GM21717 (cell line): ENCODE data around the gene C19orf25.
A peak's percentile ranks its signal among the peaks of the same experiment; 100 is the strongest.
"Not testable (repeated sequence)": the region's sequence is repeated elsewhere in the genome, so short reads cannot be mapped to it uniquely, and the experiment has no call there.

Experiments used
- ATAC-seq: cut with Tn5 transposase; IDR thresholded peaks from one replicate; pipeline ENCODE4 v1.9.1; 2021; ENCODE audit warnings: mild to moderate bottlenecking, moderate library complexity; ENCODE audit not compliant: unreplicated experiment

Gene C19orf25

GRCh38 chr19:1450735-1451731, 28.0 kb downstream of the C19orf25 start:
- ATAC-seq = no peak

DNA sequence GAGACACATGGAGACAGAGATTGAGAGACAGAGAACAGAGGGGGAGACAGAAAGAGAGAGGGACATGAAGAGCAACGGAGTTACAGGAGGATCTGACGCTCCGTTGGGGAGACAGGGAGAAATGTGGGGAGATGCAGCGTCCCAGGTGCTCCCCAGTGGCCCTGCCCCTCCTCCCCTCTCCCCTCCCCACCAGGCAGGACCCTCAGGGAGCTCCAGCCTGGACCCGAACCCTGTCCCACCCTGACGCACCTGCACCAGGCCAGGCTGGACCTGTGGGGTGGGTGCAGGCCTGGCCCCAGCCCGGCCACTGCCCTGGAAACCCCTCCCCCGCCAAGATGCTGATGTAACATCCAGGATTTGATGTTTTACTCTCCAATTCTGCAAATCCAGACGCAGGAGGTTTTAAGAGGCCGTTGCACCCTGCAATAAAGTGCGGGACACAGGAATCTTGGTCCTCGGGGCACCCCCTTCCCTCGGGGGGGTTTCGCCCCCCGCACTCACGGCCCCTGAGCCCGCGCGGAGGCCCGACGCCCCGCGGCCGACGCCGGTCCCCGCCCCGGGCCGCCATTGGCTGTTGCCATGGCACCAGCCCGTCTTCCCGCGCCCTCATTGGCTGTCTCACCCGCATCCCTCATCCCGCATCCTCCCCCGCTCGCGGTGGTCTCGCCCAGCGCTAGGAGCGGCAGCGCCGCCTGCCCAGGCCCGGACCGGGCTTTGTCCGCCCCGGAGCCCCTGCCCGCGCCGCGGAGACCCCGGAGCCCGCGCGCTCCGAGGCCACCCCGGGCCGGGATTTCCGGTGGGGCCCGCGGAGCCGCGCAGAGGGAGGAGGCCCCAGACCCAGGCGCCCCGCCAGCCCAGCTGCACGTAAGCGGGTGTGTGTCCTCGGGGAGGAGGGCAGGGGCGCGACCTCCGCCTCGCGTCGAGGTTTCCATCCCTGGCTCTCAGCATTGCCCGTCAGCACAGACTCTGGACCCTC, 29.3 kb downstream of the C19orf25 start, which contains the start of gene APC2:
Gene APC2 (plus strand): TSS at position 655 of the 976 bp plus-strand sequence. CDS start 2,881 bp downstream, outside the sequence.
- no peak for ATAC-seq

DNA sequence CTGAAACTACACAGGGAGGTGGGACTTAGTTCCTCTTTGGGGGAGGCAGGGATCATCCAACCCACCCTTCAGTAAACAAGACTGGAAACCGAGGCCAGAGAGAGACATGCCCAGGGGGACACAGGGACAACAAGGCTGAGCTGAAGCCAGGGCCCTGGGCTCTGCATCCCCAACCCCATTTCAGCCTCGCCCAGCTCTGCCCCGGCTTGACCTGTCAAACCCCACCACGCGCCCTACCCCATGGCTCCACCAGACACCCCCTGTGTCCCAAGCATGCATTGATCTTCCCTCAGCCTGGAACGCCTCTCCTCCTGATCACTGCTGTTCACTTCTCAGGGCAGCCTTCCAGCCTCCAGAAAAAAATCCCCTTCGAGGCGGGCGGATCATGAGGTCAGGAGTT, 31.1 kb downstream of the C19orf25 start:
- ATAC-seq = no peak

DNA sequence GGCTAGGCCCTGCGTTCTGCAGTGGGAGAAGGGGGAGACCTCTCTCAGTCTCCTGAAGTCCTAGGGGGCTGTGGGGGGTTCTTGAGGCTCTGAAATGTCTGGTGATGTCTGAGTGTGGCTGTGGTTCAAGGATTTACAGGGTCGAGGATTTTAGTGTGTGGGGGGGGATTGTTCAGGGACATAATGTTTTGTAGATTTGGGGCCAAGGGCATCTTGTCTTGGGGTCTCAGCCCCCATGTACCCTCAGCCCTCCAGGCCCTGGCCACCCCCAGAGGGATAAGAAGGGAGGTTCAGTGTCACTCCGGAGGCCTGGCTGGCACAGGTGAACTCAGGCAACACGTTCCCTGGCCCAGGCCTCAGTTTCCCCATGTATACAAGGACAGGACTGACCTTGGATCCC, 31.5 kb downstream of the C19orf25 start:
- no peak for ATAC-seq

GRCh38 chr19:1446713-1447481, 32.1 kb downstream of the C19orf25 start:
- no peak for ATAC-seq

DNA sequence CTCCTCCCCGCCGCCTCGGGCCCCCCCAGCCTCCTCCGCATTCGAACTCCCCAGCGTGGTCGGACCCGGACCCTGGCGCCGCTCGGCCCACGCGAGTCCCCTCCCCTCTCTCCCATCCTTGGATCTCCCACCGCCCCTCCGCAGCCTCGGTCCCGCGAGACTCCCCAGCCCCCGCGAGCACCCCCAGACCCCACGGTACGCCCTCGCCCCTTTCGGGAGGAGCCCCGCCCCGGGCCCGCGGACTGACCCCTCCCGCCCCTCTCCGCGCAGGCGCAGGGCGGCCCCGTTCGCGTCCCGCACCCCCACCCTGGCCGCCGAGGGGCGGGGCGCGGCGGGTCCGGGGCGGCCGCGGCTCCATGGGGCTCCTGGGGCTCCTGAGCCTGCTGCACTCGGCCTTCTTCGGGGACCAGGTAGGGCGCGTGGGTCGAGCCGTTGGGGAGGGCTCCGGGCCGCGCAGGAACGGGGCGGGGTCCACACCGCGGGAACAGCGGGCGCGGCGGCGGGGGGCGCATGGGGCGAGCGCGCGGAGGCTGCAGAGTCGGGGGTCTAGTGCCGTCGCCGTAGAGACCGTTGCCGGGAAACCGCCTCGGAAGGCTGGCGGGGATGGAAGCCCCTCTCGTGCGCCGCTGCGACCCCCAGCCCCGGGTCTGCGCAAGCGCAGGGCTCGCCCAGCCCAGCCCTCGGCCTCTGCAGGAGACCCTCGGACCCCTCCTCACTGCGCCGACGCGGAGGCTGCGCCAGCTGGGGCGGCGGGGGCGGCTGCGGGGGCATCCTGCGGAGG, 32.9 kb downstream of the C19orf25 start:
- no peak for ATAC-seq

DNA sequence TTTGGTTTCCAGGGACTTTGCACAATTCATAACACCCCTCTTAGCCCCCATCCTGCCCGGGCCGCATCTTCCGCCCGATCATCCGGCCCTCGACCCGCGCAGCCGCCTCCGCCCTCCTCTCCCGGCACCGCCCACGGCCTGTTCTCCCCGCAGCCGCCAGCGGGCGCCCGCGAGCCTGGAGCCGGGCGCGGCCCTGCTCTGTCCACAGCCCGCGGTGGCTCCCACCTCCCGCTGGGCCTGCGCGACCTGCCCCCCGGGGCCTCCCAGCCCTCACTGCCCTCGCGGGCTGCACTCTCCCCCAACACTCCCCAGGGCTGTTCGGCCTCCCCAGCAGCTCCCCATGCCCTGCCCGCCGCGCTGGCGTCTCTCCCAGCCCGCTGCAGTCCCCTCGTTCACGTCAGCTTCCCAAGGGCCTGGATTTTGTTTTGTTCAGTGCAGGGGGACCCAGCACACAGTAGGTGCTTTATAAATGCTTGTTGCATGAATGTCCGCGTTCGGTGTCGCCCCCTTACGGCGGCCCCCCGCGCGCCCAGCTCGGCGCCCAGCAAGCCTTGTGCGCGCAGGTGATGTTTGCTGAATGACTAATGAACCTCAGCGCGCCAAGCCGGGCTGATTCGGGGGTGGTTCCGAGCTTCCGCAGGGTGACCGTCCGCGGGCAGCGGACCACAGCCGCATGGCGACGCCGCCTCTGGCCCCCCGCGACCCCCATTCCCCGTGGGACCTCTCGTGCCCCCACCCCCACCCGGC, 33.7 kb downstream of the C19orf25 start:
- peak; percentile 61 for ATAC-seq

DNA sequence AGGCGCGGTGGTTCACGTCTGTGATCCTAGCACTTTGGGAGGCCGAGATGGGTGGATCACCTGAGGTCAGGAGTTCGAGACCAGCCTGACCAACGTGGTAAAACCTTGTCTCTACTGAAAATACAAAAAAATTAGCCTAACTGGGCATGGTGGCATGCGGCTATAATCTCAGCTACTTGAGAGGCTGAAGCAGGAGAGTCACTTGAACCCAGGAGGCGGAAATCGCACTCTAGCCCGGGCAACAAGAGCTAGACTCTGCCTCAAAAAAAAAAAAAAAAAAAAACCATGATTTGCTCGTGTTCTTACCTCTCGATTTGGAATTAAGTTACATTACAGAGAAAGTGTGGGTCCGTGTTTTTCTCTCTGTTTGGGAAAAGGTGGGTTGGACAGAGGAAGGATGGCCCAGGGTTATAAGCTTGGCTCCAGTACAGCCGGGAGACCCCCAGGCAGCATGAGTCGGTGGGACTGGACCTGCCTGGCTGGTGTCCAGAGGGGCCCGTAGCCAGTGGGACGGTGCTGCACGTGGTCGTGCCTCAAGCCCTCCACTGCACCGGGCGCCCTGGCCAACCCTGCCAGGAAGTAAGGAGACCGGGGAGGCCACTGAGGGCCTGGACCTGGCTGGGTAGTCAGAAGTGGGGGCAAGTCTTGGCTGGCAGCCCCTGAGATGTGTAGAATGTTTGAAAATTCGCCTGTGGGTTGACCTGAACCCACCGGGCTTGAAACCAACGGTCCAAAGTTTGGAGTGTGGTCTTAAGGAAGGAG, 37.2 kb downstream of the C19orf25 start:
- no peak for ATAC-seq

DNA sequence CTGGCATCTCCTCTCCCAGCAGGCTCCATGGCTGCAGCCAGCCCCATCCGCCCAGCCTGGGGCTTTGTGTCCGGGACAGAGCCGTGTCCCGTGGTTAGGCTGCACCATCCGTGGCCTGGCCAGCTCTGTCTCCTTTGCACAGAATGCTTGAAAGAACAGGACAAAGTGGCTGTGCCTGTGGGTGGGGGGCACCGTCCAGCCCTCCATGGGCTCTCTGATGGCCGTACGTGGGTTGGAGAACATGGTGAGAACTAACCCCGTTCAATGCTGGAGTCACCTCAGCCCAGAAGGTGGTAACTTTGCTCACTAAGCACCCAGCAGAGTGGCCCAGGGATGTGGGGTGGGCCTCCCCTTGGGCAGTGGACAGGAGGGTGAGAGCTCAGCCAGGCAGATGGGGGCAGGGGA, 38.0 kb downstream of the C19orf25 start:
- ATAC-seq = no peak

GRCh38 chr19:1440418-1440801, 38.6 kb downstream of the C19orf25 start:
- no peak for ATAC-seq

DNA sequence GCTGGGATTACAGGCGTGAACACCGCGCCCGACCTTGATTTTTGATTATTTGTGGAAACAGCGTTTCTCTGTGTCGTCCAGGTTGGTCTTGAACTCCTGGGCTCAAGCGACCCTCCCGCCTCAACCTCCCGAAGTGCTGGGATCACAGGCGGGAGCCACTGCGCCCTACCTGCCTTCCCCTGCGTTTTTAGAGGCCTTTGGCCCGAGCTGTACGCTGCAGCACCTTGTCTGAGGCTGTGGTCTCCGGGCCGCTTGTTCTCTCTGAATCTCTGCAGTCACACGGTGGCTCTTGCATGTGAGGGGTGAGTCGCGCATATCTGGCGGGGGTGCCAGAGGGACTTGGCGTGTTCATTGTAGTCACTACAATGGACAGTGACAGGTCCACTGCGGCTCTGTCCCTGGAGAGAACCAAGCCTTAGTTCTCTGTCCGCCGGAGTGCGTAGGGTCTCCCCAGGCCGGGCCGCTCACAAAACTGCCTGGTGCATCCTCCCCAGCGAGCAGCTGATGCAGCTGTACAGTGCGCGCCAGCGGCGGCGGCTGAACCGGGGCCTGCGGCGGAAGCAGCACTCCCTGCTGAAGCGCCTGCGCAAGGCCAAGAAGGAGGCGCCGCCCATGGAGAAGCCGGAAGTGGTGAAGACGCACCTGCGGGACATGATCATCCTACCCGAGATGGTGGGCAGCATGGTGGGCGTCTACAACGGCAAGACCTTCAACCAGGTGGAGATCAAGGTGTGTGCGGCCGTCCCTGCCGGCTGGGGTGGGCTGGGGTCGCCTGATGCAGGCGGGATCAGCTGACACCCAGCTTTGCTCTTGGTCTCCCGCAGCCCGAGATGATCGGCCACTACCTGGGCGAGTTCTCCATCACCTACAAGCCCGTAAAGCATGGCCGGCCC, 39.2 kb downstream of the C19orf25 start:
- ATAC-seq = not testable (repeated sequence)

GRCh38 chr19:1438933-1439354, 40.1 kb downstream of the C19orf25 start:
- no peak for ATAC-seq

DNA sequence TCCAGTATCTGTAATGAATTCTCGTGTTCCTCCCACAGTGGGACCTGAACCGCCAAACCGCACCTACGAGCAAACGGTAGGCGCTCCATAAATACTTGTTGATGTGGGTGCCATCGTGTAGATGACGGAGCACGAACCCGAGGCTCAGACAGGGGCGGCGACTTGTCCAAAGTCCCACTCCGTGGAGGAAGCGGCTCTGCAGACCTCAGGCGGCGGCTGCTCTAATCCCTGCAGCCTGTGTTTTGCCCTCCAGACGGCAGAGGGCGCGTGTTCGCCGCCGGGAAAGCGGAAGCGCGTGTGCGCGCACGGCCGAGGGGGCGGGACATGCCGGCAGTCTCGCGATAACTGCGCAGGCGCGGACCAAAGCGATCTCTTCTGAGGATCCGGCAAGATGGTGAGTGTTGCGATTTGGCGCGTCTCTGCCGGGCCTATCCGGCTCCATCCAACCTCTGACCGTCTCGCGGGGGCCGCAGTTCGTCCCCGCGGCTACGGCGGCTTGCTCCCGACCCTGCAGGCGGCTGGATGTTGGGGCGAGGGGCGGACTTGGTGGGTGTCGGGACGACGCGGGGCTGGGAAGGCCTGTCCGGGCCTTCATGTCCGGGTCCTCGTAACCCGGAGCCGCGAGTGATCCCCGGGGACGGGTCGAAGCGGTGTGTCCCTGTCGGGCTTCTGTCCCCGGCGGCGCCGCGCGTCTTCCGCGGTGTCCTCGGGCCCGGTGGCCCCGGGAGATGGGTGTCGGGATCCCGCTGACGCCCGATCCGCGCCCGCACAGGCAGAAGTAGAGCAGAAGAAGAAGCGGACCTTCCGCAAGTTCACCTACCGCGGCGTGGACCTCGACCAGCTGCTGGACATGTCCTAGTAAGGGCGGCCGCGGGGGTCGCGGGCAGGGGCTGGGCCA, 40.7 kb downstream of the C19orf25 start, which contains the start of gene RPS15:
Gene RPS15 (plus strand): TSS at position 362 of the 898 bp plus-strand sequence. CDS start 30 bp downstream, at position 392.
- peak; percentile 74 for ATAC-seq

GRCh38 chr19:1437609-1438008, 41.4 kb downstream of the C19orf25 start:
- ATAC-seq = no peak

DNA sequence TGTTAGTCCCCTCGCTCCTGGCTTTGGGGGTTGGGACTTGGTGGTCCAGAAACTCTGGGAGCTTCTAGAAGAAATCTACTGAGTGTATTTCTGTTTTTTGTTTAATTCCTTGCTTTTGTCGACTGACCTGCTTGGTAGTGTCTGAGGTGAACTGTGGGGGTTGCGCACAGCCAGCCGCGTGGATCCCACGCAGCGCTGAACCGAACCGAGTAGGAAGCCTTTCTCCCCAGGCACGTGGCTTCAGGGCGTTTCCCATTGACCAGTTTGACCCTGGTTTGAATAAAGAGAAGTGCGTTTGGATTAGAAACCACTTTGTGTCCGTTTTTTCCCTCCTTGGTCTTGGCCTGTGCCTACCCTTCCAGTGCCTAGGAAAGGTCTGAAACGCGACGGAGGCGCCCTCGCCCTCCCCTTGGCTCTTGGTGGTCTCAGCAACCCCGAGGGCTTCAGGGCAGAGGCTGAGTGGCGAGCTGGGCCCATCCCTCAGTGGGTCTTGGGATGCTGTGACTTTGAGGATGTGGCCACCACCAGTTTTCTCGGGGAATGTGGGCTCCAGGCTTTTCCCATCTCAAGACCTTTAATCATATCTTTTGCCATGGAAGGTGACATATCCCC, 43.5 kb downstream of the C19orf25 start:
- ATAC-seq = no peak
